Measurements from ENCODE around the gene SAMD7.

DNA sequence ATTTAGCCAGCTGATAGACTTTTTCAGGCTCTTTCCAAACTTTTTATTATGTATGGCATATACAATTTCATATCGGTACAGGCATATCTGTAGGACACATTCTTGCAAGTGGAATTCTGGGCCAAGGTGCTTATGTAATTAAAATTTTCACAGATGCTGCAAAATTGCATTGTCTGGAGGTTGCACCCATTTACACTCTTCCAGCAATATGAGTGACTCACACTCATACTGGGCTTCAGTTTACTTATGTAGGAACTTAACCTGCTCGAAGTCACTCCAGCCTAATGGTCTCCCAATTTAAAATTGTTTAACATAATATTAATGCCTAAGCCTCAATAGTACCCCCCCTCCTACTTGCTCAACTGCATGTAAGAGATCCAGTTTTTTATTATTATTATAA lies 44.0 kb downstream of the SAMD7 start:
- TF ChIP-seq, protein P1, sequence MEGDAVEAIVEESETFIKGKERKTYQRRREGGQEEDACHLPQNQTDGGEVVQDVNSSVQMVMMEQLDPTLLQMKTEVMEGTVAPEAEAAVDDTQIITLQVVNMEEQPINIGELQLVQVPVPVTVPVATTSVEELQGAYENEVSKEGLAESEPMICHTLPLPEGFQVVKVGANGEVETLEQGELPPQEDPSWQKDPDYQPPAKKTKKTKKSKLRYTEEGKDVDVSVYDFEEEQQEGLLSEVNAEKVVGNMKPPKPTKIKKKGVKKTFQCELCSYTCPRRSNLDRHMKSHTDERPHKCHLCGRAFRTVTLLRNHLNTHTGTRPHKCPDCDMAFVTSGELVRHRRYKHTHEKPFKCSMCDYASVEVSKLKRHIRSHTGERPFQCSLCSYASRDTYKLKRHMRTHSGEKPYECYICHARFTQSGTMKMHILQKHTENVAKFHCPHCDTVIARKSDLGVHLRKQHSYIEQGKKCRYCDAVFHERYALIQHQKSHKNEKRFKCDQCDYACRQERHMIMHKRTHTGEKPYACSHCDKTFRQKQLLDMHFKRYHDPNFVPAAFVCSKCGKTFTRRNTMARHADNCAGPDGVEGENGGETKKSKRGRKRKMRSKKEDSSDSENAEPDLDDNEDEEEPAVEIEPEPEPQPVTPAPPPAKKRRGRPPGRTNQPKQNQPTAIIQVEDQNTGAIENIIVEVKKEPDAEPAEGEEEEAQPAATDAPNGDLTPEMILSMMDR (conservative IDR thresholded peaks at IDR 0.05; ENCODE audit: low read depth, low read length): no peak
- no peak for TF ChIP-seq EZH2 (IDR thresholded peaks at IDR 0.05; ENCODE audit: borderline replicate concordance, low read depth, low read length, poor library complexity, severe bottlenecking)

Measured in A673 (cell line).